GM19468 (cell line): ENCODE results near the gene NDUFS5.
A peak's percentile ranks its signal among the peaks of the same experiment; 100 is the strongest.
"Not testable (repeated sequence)": the region's sequence is repeated elsewhere in the genome, so short reads cannot be mapped to it uniquely, and the experiment has no call there.

ENCODE experiments used
- ATAC-seq: cut with Tn5 transposase; IDR thresholded peaks from one replicate; pipeline ENCODE4 v1.9.1; 2021; ENCODE audit warnings: mild to moderate bottlenecking, moderate library complexity, moderate number of reproducible peaks; ENCODE audit not compliant: unreplicated experiment; ENCODE audit errors: extremely low read depth

NDUFS5 gene

DNA sequence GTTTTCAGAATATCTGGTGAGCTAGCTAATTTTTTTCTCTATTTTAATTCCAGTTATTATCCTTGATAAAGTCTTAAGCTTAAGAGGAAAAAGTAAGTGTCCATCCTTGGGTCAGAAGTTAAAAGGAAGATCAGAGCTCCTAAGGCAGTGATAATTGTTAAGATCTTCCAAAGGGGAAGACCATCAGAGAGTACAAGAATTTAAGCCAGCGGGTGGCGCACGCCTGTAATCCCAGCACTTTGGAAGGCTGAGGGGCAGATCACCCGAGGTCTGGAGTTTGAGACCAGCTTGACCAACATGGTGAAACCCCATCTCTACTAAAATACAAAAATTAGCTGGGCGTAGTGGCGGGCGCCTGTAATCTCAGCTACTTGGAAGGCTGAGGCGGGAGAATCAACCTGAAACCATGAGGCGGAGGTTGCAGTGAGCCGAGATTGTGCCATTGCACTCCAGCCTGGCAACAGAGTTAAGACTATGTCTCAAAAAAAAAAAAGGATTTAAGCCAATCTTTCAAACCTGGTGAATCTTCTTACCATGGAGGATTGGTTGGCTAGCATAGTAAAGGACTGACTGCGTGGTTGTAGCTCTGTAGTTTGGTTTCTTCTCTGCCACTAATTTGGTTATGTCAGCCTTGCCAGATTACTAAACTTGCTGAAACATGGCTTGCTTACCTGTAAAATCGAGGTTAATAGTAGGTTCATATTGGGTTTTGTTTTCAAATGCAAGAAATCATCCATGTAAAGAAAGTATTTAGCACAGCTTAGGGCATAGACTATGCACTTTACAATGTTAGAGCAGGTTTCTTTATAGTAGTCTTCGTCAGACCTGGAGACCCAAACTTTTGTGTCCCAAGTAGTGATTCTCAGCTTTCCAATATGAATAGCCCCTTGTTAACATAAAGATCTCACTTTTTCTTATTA lies 19.2 kb upstream of the NDUFS5 start:
- no peak for ATAC-seq

DNA sequence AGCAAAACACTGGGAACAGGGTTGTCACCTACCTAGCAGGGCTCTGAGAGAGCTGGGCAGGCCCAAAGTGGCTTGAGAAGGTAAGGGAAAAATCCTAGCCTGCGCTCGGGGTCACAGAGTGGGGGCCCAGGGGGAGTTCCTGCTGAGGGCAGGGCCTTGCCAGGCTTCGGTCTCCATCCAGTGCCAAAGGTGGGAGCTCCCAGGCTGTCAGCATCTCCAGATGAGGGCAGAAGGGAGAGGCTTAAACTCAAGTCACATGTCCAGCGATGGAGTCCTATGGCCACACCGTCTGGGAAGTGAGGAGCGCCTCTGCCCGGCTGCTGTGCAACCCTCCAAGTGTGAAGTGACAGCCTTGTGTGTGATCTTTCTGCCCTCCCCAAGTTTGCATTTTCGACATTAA lies 11.2 kb upstream of the NDUFS5 start:
- not testable (repeated sequence) for ATAC-seq

DNA sequence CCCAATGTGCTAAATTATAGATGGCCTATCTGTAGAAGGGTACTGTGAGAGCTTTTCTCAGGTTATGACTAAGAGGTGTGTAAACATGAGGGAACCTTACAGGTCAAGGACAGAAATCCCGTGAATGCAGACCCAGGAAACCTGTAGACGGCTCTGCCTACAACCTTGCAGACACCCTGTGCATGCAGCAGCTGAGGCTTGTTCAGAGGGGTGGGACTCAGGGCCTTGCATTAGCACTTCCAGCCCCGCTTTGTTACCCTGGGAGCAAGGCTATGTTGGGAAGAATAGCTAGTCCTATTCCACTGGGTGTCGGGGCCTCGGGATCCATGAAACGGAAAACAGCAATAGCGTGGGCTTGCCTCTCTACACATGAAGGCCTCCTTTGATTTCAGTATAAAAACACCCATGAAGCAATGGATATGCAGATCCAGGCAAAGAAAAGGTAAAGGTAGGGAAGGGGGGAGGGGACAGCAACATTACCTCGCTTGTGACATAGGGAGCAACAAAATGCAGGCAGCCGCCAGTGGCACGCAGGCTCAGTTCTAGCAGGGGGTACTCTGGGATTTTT lies 9.5 kb upstream of the NDUFS5 start:
- ATAC-seq = no peak

DNA sequence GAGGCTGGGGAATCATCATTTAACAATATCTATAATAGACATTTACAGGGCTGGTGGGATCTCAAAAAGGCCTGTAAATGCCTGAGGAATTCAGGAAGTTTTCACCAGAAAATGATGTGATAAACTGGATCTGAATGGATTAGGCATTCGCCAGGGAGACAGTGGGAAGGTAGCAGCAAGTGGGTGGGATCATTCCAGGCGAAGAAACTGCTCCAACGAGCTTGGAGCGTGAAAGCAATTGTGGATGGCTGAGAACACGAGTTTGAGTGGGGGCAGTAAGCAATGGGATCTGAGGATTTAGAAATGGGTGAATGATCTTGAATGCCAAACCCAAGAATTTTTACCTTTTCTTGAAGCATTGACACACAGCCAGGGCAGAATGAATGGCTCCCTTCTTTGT lies 8.9 kb upstream of the NDUFS5 start:
- ATAC-seq = no peak

DNA sequence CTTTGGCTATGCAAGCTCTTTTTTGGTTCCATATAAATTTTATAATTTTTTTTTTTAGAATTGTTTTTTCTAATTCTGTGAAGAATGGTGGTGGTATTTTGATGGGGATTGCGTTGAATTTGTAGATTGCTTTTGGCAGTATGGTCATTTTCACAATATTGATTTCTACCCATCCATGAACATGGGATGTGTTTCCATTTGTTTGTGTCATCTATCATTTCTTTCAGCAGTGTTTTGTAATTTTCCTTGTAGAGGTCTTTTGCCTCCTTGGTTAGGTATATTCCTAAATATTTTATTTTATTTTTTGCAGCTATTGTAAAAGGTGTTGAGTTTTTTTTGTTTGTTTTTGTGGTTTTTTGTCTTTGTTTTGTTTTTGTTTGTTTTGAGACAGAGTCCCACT lies 5.7 kb upstream of the NDUFS5 start:
- ATAC-seq = not testable (repeated sequence)

DNA sequence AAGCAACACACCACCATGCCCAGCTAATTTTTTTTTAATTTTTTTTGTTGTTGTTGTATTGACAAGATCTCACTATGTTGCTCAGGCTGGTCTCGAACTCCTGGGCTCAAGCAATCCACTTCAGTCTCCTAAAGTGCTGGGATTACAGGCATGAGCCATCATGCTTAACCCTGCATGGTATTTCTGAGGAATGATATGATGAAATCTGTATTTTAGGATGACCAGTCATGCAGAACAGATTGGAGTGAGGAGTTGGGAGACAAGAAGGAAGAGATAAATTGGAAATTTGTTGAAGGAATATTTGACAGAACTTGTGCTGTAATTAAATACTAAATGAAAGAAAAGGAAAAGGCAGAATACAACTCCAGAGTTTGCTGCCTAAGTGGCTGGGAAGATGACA lies 4.7 kb upstream of the NDUFS5 start:
- ATAC-seq = no peak

DNA sequence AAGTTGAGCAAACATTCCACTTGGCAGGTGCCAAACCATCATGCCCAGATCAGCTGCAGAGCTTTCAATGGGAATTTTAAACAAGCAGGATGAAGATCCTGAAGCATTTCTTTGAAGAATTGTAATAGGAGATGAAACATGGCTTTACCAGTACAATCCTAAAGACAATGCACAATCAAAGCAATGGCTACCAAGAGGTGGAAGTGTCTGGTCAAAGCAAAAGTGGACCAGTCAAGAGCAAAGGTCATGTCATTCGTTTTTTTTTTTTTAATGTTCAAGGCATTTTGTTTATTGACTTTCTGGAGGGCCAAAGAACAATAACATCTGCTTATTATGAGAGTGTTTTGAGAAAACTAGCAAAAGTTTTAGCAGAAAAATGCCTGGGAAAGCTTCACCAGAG lies 3.0 kb upstream of the NDUFS5 start:
- ATAC-seq = no peak

DNA sequence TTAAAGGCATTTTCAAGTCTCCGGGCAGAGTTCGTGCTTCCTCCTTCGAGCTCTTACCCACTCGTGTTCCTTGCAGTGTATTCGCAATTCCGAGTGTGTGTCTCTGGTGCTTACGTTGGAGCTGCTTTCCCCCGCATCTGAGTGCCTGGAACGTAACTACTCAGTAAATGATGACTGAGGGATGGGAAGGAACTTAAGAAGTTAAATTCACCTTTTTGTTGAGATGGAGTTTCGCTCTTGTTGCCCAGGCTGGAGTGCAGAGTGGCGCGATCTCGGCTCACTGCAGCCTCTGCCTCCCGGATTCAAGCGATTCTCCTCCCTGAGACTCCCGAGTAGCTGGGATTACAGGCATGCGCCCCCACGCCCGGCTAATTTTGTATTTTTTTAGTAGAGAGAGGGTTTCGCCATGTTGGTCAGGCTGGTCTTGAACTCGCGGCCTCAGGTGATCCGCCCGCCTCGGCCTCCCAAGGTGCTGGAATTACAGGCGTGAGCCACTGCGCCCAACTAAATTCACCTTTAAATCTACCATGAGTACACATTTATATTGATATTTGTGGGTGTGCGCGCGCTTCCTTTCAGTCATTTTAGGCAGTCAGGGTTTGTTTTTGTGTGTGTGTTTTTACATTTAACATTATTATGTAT lies 837 bp downstream of the NDUFS5 start:
- ATAC-seq = no peak

DNA sequence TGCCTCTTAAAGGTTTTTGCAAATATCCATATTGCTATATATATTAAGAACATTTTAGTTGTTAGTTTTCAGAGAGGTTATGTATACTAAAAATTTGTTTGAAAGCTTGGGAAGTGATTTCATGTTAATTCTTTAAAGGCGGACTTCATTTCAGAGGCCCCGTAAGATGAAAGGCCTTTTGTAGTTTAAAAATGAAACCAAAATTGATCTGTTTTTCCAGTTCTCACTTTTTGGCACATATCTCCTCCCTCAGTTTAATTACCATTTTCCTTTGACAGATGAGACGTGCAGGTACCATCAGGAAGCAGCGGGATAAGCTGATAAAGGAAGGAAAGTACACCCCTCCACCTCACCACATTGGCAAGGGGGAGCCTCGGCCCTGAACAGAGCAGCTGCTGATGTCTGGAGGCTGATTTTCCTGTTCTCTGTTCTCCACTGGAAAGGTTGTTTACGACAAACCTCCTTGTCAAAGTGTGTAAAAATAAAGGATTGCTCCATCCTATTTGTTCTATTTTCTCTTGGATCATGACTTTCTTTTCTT lies 8.0 kb downstream of the NDUFS5 start:
- ATAC-seq = no peak

DNA sequence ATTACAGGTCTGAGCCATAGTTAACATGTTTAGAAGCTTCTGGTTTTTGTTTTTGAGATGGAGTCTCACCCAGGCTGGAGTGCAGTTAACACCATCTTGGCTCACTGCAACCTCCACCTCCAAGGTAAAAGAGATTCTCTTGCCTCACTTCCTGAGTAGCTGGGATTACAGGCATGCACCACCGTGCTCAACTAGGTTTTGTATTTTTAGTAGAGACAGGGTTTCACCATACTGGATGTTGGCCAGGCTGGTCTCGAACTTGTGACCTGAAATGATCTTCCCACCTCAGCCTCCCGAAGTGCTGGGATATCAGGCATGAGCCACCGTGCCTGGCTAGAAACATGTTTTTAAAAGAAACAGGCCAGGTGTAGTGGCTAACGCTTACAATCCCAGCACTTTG lies 10.5 kb downstream of the NDUFS5 start:
- no peak for ATAC-seq

DNA sequence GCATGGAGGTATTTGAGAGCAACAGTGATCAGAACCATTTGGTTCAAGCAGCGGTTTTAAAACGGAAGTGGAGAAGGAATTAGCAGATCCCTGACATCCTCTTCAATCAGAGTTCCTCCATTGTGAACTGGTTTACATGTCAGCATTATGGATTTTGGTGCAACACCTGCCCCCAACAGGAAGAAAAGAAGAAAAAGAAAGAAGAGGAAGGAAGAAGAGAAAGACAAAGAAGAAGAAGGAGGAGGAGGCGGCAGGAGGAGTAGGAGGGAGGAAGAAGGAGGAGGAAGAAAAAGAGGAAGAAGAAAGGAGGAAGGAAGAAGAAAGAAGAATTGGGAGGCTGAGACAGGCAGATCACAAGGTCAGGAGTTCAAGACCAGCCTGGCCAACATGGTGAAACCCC lies 17.4 kb downstream of the NDUFS5 start:
- ATAC-seq = no peak

DNA sequence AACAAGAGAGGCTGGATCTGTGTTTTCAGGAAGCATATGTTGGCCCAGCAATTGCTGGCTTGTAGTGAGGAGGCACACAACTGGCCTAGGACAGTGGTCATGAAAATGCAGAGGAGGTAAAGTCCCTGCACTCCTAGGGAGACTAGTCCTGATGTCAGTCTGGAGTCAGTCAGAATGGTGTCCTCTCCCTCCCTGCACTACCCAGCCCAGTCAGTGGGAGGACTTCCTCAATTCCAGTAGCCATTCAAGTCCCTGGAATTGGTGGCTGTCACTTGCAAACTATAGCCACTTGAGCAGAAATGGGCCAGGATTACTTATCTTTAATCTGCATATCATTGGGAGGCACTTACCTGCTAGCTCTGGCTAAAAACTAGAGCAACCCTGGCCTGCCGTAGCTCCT lies 18.6 kb downstream of the NDUFS5 start:
- ATAC-seq = no peak

DNA sequence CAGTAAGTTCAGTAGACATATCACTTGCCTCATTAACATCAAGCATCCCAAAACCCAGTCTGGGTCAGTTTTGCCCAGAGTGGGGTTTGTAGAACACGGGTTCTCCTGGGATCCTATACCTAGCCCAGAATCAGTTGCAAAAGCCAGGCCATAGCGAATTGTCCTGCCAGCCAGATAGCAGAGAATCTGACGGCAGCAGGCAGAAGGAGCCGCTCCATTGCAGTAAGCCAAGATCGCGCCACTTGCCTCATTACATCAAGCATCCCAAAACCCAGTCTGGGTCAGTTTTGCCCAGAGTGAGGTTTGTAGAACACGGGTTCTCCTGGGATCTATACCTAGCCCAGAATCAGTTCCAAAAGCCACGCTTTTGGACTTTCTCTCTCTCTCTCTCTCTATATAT lies 19.1 kb downstream of the NDUFS5 start:
- ATAC-seq = no peak

DNA sequence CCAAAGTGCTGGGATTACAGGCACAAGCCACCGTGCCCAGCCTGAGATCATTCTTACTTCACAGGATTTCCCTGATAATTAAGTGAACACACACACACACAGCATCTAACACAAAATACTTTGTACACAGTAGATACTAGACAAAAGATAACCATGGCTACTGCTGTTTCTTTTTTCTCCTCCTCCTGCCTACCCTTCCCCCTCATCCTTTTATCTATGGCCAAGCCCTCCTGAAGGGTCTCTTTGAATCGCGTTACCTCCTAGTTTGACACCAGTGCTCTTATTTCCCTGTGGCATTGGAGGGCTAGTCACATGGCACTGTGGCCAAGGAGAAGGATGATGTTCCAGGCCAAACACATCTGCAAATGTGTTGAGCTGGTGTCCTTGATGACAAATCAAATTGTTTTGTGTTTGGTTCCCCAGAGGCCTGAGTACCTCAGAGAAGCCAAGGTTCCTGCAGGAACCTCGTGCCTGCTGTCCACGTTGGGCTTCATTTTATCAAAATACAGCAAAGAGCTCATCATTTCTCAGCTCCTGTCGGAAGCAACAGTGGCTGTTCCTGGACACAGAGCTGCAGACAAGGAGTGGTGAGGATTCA lies 20.6 kb downstream of the NDUFS5 start:
- ATAC-seq = no peak

DNA sequence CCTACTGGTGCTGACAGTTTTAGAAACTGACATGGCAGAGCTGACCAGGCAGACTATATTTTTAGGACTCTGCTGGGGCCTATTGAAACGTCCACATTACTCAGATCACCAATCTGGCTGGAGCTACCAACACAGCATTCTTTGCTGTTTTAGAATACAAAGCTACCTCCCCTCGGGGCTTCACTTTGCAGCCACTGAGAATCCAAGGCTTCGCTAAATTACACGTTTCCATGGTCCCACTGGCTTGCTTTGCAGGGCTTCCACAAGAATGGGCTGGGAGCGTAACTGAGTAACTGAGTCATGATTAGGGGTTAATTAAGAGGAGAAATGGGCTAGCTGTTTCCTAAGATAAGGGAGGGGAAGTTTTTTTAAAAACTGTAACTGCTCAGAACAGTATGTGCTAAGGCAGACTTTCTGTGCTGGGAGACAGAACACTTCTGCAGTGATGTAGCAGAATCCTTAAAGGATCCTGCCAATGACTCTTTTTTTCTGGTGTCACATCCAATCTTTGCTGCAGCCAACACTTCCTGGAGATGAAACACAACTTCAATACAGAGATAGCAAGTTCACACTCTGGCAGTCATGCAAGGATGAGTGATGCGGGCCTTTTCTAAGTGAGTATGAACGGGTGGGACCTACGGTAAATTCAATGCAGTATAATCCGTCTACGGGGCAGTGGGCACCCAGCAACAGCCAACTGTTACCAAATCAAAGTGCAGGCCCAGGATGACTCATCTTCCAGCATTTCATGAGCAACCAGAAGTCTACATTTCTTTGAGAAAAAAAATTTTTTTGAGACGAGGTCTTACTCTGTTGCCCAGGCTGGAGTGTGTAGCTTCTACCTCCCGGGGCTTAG lies 21.5 kb downstream of the NDUFS5 start:
- ATAC-seq = no peak

DNA sequence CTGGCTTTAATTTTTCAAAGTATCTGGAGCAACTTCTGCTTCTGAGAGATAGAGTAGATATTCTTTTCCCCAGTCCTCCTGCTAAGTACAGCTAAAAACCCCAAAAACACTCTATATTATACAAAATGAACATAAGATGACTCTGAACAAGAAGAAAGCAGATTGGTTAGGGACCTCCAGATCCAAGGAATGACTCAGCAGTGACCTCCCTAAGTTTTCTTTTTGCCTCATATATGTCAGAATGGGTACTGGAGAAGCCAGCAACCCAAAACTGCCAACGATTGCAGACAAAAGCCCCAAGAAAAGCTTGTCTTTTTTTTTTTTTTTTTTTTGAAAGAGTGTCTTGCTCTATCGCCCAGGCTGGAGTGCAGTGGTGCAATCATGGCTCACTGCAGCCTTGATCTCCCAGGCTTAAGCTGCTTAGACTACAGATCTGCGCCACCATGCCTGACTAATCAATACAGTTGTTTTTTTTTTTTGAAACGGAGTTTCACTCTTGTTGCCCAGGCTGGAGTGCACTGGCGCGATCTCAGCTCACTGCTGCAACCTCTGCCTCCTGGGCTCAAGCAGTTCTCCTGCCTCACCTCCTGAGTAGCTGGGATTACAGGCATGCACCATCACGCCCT lies 22.7 kb downstream of the NDUFS5 start:
- ATAC-seq = peak; percentile 37

DNA sequence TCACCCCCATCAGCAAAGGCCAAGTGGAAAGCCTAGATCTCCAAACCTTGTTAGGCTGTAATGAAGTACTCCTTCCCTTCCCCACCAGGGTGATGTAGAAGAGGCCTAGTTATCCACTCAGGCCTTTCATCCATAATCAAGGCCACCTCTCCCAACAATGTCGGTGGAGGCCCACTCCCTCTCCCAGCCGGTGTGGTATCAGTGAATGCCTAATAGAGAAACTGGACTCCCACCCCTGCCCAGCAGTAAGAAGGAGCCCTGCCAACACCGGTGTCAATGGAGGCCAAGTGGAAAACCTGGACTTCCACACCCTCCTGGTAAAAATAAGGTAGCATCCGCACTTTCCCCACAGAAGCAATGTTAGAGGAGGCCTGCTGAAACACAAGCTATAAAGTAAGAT lies 23.9 kb downstream of the NDUFS5 start:
- ATAC-seq = no peak

DNA sequence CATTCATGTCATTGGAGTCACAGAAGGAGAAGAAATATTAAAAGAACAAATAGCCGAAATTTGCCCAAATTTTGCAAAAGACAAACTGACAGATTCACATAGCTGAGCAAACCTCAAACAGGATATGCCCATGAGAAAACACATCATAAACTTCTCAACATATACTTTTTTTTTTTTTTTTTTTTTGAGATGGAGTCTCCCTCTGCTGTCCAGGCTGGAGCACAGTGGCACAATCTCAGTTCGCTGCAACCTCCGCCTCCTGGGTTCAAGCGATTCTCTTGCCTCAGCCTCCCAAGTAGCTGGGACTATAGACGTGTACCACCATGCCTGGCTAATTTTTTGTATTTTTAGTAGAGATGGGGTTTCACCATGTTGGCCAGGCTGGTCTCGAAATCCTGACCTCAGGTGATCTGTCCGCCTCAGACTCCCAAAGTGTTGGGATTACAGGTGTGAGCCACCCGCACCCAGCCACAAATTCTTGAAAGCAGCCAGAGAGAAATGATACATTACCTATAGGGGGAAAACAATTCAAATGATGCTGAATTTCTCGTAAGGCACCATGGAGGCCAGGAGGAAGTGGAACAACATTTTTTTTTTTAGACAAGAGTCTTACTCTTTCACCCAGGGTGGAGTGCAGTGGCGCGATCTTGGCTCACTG lies 25.2 kb downstream of the NDUFS5 start:
- not testable (repeated sequence) for ATAC-seq

DNA sequence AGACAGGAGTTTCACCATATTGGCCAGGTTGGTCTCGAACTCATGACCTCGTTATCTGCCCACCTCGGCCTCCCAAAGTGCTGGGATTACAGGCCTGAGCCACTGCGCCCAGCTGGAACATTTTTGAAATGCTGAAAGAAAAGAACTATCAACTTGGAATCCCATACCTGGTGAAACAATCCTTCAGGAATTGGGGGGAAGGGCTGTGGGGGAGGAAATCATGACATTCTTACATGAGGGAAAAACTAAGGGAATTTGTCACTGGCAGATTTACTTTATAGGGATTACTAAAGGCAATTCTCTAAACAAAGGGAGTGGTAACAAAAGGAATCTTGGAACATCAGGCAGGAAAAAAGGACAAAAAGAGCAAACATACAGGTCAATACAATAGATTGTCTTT lies 25.8 kb downstream of the NDUFS5 start:
- no peak for ATAC-seq
